GM18508 (cell line): ENCODE results near the gene SH3RF2.
"Not testable (repeated sequence)": the region's sequence is repeated elsewhere in the genome, so short reads cannot be mapped to it uniquely, and the experiment has no call there.

Source experiments
- ATAC-seq: cut with Tn5 transposase; IDR thresholded peaks from one replicate; pipeline ENCODE4 v1.9.1; 2021; ENCODE audit warnings: moderate number of reproducible peaks; ENCODE audit not compliant: insufficient read depth, unreplicated experiment

The SH3RF2 gene

DNA sequence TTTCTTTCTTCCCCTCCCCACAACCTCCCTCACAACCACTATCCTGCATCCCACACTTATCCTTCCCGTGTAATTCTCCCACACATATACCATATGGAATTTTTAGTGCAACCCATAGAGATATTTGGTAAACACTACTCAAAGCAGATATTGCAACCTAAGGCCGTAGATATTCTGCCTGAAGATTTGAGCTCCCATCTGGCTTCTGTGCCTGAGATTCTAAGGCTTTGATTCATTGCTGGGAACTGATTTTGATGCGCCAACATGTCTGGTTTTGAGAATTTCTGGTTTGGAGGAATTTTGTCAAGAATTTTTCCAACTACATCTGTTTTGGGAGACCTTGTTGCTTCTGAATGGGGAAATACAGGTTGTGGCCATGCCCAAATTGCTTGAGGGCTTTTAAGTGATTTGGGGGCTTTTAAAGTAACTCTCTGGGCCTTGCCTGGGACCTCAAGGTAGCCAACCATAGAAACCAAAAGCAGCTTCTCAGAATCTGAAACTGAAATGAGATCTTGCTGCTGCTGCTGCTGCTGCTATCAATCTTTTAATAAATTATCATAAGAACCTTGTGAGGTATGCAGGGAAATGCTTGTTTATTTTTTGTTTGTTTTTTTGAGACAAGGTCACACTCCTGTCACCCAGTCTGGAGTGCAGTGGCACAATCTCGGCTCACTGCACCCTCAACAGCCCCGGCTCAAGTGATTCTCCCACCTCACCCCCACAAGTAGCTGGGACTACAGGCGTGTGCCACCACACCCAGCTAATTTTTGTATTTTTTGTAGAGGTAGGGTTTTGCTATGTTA is 132.8 kb downstream of the SH3RF2 start:
- ATAC-seq = peak; percentile 70

DNA sequence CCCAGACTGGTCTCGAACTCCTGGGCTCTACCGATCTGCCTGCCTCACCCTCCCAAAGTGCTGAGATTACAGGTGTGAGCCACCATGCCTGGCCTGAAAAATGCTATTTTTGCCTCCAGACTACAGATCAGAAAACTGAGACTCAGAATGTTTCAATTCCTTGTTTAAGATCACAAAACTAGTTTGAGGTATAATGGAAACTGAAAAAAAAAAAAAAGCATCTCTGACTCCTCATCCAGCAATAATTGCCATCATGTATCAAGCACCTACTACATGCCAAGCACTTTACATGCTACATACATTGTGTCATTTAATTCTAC is 133.4 kb downstream of the SH3RF2 start:
- no peak for ATAC-seq

DNA sequence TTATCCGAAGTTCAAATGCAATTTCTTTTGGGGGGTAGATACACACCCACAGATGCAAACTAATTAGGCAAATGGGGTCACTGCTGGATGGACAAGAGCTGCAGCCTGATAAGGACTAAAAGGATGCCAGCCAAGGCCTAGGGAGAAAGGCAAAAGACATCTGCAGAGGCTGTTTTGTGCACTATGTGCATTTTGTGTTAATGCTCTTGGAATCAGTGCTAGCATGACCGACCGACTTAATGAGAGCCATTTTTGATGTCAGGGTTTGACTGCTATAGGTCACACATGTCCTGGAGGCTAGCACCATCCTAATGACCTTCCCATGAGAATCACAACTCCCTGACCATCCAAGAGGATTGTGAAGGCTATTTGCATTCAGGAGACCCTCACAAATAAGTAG is 134.4 kb downstream of the SH3RF2 start:
- no peak for ATAC-seq

DNA sequence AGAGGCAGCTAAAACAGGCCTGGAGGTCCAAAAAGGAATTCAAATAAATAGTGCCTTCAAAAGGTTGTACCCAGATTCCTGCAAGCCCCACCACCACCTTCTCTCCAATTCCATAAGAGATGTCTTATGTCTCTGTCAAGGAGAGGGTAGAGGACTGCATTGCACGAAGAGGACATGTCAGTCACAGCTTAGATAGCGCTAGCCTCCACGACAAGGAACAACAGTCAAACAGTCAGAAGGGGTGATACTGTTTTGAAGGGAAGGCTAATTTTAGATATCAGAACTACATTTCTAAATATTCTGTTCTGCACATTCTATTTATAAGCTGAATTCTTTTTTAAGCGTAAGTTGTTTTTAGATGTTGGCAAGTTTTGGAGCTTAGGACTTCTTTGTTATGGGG is 134.8 kb downstream of the SH3RF2 start:
- ATAC-seq = no peak

DNA sequence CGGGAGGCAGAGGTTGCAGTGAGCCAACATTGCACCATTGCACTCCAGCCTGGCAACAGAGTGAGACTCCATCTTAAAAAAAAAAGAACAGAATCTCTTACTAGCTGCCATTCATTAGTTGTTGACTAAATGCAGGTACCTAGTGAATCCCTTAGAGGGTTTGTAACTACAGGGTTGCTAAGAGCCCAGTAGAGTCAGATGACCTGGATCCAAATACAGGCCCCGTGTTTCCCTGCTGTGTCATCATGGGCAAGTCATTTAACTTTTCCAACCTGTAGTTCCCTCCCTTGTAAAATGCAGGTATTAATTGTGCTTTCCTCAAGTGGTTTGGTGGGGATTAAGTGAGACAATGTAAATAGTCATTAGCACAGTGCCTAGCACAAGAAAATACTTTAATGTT is 136.2 kb downstream of the SH3RF2 start:
- no peak for ATAC-seq

DNA sequence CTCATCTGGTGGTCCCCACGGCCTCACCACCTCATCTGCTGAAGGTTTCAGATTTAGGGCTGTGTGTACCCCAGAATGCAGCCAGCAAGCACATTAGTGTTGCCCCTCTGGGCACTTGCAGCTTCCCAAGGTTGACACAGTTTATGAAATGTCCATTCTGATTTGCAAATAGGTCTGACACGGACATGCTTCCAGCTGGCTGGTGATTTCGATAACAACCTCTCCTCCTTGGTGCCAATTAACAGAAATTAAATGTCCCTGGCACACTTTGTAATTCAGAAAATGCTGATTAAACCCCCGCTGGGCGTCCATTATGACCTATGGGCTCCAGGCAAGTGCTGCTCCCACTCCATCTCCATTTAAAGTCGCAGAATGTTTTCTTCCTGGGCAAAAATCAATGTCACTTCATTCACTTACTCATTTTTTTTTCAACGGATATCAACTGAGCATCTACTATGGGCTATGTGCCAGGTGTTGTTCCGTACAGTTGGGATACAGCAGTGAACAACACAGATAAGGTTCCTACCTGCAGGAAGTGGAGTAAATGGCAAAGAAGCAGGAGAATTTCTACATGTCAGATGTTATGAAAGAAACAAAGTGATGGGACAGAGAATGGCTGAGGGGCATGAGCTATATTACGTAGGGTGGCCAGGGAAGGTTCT is 137.0 kb downstream of the SH3RF2 start:
- ATAC-seq = no peak

DNA sequence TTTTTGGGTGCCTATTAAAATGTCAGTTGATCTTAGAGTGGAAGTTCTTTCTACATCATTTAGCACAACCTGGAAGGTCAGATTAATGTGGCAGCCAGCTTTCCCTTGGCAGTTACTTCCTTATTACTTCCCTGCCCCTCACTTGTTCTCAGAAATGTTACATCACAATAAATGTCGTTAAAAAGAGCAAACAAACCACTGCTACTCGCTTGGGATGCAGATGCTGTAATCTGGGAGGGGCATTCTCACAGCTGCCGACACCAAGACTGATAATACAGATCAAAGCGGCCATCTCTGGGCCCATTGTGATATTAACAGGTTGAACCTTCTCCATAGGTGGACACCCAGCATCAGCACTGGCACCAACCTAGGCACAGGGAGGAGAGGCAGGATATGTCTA is 139.7 kb downstream of the SH3RF2 start:
- no peak for ATAC-seq

DNA sequence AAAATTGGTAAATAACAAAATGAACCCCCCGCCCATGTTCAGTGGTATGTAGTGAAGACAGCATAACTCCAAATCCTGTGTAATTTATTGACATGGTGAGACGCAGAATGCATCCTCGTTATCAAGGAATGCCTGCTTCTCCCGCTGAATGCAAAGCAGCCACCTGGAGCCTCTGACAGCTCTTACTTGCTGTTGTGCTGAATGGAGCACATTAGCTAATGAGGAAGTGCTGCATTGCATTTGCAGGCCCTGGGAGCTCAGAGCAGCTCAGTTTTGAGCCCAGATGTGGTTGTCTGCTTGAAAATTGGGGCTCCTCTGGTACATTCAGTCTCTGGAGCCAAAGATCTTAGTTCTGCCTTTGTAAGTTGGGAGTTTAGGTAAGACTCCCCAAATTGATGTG is 140.1 kb downstream of the SH3RF2 start:
- ATAC-seq = no peak

DNA sequence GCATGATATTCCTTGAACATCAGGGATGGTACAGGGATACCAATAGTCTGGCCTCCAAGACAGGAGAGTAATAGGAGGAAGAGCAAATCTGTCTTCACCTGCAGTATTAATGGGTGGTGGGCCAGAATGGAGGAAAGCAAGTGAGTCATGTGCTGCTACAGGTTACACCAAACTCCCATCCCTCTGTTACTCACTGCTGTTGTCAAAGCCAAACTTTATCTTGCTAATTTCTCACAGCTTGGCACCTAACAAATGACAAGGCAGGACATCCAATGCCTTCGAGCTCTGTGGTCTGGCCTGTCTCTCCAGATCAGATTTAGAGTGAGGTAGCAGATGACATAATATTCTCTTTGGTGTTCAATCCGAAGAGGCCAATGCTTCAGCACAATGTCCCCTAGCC is 142.2 kb downstream of the SH3RF2 start:
- no peak for ATAC-seq

DNA sequence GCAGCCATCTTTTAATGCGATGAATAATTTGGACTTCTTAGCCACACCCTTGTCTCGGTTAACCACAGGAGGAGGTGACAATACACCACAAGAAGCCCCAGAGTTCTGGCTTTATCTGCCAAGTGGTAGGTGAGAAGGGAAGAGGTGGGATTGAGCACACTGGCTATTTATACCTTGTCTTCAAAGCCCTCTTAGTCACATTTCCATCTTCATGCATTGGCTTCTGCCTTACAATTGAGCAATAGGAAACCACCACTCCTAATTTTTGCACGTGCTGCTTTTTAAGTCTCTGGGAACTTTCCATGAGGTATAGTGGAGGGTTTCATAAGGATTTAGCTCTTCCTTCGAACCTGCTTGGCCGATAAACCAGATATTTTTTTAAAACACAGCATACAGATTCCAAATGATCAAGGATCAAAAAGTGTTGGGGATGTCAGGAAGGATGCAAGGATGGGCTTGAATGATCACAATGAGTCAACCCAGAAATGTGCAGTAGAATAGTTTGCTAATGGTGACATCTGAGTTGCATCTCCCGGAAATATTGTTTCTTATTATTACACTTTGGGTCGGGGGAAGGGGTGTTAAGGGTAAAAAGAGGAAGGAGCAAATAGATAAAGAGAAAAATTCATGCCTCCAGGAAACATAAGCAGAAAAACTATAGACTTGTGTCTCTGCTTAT is 143.5 kb downstream of the SH3RF2 start:
- peak; percentile 39 for ATAC-seq

DNA sequence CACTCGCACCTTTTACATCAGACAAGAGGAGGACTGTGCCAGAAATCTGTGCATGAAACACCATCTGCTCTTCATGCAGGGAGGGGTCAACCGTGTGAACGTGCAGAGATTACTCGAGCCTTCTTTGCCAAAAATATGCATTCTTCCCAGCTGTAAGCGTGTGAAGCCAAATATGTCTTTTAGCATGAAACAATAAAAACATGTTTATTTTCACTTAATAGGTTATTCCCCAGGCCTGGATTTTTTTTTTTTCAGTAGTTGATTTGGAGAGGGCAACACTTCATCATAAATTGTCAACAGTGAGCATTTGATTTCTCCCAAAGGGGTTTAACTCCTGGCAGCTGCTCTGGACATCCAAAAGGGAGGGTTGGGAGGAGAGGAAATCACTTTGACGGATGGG is 145.2 kb downstream of the SH3RF2 start:
- ATAC-seq = no peak

DNA sequence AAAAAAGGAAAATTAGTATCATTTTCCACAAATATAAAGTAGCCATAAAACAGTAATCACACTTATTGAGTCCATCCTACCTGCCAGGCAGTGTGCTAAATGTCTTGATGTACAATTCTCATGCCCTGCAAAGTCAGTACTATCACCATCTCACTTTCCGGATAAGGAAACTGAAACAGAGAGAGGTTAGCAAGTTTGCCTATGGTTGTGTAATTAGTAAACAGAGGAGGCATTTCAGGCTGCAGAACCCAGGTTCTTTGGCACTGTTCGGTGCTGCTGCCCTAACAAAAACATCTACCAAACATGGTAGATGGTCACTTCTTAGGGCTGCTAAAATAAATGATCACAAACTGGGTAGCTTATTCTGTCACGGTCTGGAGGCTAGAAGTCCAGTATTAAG is 146.4 kb downstream of the SH3RF2 start:
- ATAC-seq = peak; percentile 86

DNA sequence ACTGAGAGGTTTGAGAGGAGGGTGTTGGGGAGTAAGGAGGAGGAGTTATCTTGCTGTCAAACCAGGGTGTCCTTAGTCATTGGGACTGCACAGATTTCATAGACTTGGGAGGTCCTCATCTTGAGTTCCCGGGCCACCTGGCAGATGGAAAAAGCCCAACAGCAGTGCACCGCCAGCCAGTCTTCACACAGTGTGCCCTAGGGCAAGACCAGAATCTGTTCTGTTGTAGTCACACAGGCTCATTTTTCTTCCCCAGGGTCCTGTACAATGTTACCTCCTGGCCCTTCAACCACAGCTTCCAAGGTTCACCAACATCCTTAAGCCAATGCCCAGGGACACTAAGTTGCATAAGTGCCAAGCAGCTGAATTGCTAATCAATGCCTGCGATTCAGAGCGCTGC is 148.0 kb downstream of the SH3RF2 start:
- no peak for ATAC-seq

DNA sequence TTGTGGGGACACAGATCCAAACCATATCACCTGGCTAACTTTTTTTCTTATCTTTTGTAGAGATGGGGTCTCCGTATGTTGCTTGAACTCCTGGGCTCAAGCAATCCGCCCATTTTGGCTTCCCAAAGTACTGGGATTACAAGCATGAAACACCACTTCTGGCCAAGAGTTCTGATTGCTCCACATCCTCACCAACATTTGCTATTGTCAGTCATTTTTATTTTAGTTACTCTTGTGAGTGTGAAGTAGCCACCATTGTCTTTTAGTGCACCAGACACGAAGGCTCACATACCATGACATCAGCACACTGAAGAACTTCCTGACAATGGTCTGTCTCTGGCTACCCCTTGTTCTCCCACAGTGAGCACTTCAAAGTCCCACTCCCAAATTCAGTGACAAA is 151.7 kb downstream of the SH3RF2 start:
- ATAC-seq = no peak

DNA sequence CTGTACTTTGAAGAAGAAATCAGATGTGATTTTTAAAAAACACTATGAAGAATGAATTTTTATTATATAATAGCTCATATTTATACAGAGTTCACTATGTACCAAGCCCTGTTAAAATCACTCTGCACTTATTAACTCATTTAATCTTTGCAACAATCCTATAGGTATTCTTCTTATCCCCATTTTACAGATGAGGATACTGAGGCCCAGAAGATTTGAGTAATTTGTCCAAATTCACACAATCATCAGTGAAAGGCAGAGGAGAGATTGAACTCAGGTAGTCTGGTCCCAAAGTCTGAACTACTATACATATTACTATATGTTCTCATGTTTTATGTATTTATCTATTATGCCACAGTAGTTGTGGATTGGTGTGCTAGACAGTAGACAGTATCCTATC is 152.9 kb downstream of the SH3RF2 start:
- ATAC-seq = no peak

DNA sequence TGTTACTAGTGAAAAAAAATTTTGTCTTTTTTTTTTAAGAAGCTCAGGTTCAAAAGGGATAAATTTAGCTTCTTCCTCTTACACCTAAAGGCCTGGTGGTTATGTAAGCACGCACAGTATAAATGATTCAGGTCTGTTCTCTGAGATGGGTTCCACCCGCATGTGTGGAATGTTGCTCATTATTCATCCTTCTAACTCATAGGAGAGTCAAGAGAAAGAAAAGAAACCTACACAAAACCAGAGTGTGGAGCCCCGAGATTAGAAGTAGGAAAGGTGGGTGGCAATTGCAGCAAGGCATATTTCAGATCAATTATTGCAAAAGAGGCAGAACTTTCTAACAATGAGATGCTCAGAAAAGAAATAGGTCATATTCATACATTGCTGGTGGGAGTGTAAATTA is 155.5 kb downstream of the SH3RF2 start:
- ATAC-seq = no peak

DNA sequence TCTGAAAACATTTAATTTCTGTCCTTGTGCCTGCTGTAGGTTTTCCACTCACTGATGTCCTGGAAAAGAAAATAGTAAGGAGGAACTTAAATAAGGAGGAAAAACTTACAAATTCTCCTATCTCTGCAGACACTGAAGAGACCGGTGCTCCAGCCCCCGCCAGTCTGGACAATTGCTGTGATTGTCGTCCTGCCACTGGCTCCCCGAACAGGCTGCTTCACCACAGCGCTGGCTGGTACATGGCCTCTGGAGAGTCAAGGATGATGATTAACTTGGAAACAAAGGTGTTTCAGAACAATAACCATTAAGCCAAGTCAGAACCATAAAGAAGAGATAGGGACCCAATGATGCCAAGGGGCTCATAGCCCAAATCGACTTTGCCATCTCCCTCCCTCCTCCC is 161.7 kb downstream of the SH3RF2 start:
- no peak for ATAC-seq

DNA sequence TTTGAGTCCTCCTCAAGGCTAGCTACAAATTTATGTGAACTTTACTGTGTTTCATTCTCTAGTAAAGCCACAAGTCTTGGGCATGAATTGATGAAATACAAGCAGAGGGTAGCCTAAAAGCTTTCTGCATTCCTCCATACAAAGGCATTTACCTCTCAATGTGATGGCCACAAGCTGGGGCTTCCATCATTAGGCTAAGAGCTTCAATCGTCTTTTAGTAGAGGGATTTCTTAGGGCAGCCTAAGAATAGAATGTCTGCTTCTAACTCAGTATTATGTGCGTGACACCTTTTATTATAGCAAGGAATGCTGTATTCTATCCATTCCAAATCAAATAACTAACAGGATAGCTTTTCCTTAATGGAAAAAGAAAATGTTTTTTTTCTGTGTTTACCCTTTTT is 165.3 kb downstream of the SH3RF2 start:
- no peak for ATAC-seq

DNA sequence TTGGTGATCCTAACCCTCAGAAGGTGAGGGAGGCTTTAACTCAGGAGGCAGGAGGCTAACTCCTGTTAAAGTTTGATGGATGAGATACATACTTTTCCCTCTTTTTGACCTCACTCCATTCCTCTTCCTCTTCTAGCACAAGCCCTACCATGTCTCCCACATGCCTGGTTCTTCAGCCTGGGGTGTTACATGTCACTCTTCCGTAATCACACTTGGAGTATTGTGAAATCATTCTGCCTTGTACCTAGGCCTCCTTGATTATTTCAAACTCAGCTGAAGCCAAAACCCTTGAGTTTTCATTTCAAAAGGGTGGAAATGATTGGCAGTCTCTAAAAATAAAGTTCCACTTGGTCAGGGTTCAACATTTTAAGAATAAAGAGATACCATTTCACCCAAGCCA is 167.2 kb downstream of the SH3RF2 start:
- ATAC-seq = no peak

DNA sequence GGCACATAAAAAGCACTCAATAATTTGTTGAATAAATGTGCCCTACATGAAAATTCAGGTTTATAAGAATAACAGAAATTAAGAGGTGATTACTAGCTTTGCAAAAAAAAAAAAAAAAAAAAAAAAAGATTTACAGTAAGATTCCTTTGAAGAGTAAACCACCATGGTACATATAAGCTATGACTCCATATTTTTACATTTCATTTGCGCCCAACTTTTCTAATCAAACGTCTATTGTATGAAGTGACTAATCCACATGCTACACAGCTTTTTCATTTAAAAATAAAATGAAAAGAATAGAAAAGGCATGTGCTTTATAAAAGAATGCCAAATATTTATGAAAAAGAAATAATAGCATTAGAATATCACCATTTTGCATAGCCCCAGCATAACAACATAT is 169.1 kb downstream of the SH3RF2 start, which contains the start of gene PLAC8L1:
PLAC8L1 (minus strand) TSS at position 101 of the 400 bp plus-strand sequence. CDS start 1,266 bp downstream, outside the sequence.
- ATAC-seq = no peak

DNA sequence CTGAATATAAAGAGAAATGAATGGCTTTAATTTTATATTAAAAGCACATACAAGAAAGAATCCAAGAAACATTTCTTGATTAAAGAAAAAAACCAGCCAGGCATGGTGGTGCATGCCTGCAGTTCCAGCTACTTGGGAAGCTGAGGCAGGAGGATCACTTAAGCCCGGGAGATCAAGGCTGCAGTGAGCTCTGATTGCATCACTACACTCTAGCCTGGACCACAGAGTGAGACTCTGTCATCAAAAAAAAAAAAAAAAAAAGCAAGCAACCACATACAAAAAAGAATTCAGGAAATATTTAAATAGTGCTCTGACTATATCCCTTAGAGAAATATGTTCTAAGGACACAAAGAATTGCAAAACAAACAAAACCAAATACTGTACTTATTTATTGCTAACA is 171.5 kb downstream of the SH3RF2 start:
- no peak for ATAC-seq

DNA sequence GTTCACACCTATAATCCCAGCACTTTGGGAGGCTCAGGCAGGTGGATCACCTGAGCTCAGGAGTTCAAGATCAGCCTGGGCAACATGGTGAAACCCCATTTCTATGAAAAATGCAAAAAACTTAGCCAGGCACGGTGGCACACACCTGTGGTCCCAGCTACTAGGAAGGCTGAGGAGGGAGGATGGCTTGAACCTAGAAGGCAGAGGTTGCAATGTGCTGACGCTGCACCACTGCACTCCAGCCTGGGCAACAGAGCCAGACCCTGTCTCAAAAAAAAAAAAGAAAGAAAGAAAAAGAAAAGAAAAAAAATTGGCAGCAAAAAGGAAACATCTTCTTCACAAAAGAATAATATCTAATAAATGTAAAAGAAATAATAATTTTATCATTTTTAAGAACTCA is 172.5 kb downstream of the SH3RF2 start:
- not testable (repeated sequence) for ATAC-seq
